ENCODE measurements around the gene NT5M. TPM values are rescaled to one million over a fixed set of nuclear protein-coding genes. Genes with fewer than 3 reads are reported as not detected.

NT5M gene
- total RNA-seq, 2 experiments from 2014 or later: 7.4 to 10.2 TPM

DNA sequence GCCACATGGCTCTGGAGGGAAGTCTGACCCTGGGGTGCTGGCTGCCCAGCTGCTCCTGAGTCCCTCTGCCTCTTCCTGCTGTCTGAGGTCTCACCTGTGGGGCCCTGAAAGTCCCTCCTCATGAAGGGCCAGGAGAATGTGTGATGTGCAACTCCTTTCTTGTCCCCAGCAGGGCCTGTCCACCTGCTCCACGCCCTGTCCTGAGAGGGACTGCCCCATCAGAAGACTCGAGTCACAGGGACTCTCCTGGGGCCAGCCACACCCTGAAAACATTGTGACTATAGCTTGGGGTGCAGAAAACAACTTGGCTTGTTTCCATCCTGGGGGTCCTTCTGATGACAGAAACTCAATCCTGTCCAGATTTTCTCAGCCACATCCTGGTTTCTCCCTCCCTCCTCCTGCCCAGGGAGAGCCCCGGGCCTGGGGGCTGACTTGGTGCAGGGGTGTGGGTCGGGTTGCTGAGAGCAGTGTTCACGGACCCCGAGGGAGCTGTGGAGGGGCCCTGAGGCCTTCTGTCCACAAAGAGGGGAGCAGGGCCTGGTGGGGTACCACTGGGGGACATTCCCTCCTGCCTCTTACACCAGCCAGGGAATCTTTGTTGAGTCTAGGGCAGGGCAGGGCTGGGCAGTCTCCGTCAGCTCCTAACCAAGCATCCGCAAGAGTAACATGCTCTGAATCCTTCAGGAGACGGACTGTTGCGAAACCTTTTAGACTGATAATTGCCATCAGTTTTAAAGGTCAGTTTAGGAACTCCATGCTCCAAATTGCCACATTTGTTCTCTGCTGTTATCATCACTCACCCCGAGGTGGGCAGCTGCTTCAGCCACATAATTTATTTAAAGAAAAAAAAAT, 45.9 kb downstream of the NT5M start:
- ATAC-seq (ENCODE audit: low read depth) (no peak), DNase-seq (peak; percentile 24)
- Mint-ChIP-seq H3K36me3 (no peaks in the 10 kb centered on the region), H3K9me3 (no peaks in the 10 kb centered on the region), H3K27me3 (no peaks in the 10 kb centered on the region), H3K4me1 (no peaks in the 10 kb centered on the region), H3K4me3 (no peak overlapping the region), H3K27ac (no peak overlapping the region)
- POLR2A ChIA-PET: no interaction called here

DNA sequence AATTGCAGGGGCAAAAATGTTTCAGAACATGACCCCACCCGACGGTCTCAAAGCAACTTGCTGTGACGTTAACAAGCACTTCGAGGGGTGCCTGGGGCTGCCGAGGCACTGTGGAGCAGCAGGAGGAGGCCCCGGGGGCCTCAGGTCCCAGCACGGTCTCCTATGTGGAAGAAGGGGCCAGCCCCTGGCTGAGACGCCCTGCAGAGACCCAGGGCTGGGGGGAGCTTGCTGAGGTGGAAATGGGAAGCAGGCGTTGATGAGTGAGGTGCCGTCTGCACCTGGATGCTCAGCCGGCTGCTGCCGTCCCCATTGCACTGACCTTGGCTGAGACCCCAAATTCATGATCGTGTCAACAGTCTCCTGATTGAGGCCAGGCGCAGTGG, 46.5 kb downstream of the NT5M start:
- ATAC-seq (ENCODE audit: low read depth) (no peak), DNase-seq (peak; percentile 20)
- Mint-ChIP-seq H3K9me3 (no peaks in the 10 kb centered on the region), H3K36me3 (no peaks in the 10 kb centered on the region), H3K4me3 (no peak overlapping the region), H3K27ac (no peak overlapping the region), H3K4me1 (peaks cover under 1% of the 10 kb centered on the region), H3K27me3 (no peaks in the 10 kb centered on the region)
- POLR2A ChIA-PET: no interaction called here

DNA sequence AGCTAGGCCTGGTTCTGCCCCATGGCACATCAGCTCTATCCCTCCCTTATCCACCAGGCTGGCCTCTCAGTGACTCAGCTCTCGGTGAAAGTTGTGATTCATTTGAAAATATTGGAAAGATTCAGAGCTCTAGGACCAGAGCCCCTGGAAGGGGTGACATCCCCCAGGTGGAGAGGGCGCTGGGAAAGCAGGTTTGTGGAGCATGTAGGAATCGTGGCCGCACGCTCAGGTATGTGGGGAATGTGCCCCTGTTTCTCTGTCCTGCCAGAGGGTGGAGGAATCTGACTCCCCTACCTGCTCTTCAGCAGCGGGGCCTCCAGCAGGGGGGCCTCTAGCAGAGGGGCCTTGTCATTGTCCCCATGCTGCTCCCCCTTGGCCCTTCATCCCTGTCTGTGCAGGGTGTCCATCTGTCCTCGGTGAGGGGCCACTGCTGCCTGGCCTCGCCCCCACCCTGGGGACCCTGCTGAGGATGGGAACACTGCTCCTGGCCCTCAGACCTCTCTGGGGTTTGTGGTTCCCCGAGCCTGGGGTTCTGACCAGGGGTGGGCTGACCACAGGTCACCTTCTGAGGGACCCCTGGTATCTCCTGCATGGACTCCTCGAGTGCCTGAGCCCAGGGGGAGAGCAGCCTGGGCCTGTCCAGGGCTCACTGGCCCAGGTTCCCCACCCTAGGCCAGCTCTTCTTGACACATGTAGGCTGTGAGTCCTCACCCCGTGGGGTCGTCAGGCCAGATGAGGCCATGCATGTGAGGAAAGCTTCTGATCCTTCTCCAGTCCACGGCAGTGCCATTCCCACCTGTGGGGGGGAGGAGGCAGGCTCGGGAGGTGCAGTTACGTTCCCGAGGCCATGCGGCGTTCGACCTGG, 47.5 kb downstream of the NT5M start:
- Mint-ChIP-seq H3K4me3 (no peak overlapping the region), H3K4me1 (peaks cover 2% of the 10 kb centered on the region), H3K27me3 (no peaks in the 10 kb centered on the region), H3K9me3 (no peaks in the 10 kb centered on the region), H3K27ac (no peak overlapping the region), H3K36me3 (no peaks in the 10 kb centered on the region)
- DNase-seq (peak; percentile 23), ATAC-seq (ENCODE audit: low read depth) (no peak)
- POLR2A ChIA-PET: no interaction called here

DNA sequence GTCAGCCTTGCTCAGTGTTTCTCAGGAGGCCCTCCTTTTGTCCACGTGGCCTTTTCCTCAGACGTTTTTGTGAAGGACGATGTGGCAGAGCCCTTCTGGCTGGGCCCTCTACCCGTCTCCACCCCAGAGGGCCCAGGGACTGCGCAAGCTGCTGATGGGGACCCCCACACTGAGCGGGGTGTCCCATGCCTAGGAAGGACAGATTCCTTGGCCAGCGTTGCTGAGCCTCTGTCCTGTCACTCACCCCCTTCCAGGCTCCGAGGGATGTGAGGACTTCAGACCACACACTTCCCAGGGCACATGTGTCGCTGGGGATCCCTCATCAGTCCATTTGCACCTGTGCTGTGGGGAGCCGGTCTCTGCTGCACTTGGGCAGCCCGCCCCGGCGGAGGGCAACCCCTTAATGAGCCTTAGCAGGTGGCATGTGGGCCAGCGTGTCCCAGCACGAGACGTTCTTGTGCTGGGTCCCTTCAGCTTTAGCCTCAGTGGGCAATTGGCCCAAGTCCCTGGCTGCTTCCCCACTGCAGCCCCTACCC, 48.3 kb downstream of the NT5M start:
- H3K9me3 Mint-ChIP-seq: no peaks in the 10 kb centered on the region
- H3K4me1 Mint-ChIP-seq: peaks cover 2% of the 10 kb centered on the region
- no peaks in the 10 kb centered on the region for H3K27me3 Mint-ChIP-seq
- no peaks in the 10 kb centered on the region for H3K36me3 Mint-ChIP-seq
- H3K4me3 Mint-ChIP-seq: no peak overlapping the region
- H3K27ac Mint-ChIP-seq: no peak overlapping the region
- no peak for ATAC-seq (ENCODE audit: low read depth)
- POLR2A ChIA-PET: no interaction called here
- DNase-seq: peak; percentile 23

DNA sequence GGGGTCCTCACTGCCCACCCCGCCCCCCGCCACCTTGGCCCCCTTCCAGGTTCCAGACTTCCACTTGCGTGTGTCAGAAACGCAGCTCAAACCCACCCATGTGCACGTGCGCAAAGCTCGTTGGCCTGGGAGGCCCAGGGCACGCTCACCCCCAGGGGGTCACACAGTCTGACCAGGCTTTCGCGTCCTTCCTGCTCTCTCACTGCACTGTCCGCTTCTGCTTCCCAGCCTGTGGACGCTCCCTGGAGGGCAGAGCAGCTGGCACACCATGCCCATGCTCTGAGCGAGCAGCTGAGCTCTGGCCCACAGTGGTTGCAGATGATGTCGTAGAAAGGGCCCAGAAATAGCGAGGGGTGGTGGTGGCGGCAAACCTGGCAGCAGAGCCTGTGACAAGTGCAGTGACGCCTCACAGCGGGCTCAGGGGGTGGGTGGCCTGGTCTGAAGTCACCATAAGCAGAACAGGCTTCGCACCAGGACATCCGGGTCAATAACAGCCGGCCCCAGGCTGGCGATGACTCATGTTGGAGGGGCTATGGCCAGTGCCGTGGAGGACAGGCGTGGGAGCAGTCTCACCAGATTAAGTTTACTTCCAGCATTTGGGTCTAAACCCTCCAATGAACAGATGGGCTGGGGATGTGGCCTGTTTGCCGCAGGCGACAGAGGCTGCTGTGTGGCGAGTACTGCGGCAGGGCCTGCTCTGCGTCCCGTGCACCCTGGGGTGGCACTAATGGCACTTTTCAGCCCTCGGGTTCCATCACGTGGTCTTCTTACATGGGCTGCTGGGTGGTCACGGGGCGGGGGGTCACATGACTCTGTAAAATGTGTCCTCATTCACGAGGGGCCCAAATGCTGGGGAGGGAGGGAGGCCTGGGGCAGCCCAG, 49.0 kb downstream of the NT5M start:
- H3K4me1 Mint-ChIP-seq: peaks cover 2% of the 10 kb centered on the region
- POLR2A ChIA-PET: no interaction called here

DNA sequence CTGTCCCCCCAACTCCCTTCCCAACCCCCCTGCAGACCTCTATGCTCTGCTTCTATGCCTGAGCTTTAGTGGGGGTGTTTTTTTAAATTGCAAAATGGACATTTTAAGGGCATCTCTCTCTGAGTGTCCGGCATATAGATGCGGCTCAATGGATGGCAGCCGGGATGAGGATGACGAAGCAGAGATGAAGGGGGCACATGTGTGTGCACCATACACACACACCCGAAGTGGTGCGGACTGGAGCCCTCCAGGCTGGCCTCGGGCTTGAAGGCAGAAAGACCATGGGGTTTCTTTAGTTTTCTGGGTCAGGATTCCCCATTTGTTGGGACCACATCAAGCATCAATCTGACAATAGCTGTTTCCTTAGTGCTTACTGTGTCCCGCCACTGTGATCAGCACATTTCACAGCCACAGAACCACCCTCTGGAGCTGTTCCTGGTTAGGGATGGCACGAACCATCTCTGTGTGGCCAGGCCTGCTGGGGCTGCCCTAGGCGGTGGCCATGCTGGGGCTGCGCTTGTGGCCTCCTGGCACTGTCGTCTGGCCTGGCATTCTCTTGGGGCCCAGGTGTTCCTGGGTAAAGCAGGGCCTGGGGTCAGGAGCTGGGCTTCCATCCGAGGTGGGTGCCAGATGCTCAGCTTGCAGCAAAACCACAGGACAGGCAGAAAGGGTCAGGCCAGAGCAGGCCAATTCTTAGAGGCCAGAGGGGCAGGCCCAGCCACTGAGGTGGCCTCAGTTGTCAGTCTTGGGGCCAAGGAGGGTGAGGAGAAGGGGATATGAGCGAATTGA, 49.9 kb downstream of the NT5M start:
- ATAC-seq (ENCODE audit: low read depth) (no peak), DNase-seq (no peak)
- no peak overlapping the region for H3K4me3 Mint-ChIP-seq
- H3K9me3 Mint-ChIP-seq: no peaks in the 10 kb centered on the region
- no peaks in the 10 kb centered on the region for H3K27me3 Mint-ChIP-seq
- POLR2A ChIA-PET: no interaction called here
- H3K4me1 Mint-ChIP-seq: peaks cover 2% of the 10 kb centered on the region
- no peak overlapping the region for H3K27ac Mint-ChIP-seq
- no peaks in the 10 kb centered on the region for H3K36me3 Mint-ChIP-seq

More for the DNA sequence above, 49.0 kb downstream of the NT5M start:
- Mint-ChIP-seq H3K27ac (no peak overlapping the region), H3K27me3 (no peaks in the 10 kb centered on the region), H3K9me3 (no peaks in the 10 kb centered on the region), H3K4me3 (no peak overlapping the region), H3K36me3 (no peaks in the 10 kb centered on the region)
- ATAC-seq (ENCODE audit: low read depth) (no peak), DNase-seq (no peak)

DNA sequence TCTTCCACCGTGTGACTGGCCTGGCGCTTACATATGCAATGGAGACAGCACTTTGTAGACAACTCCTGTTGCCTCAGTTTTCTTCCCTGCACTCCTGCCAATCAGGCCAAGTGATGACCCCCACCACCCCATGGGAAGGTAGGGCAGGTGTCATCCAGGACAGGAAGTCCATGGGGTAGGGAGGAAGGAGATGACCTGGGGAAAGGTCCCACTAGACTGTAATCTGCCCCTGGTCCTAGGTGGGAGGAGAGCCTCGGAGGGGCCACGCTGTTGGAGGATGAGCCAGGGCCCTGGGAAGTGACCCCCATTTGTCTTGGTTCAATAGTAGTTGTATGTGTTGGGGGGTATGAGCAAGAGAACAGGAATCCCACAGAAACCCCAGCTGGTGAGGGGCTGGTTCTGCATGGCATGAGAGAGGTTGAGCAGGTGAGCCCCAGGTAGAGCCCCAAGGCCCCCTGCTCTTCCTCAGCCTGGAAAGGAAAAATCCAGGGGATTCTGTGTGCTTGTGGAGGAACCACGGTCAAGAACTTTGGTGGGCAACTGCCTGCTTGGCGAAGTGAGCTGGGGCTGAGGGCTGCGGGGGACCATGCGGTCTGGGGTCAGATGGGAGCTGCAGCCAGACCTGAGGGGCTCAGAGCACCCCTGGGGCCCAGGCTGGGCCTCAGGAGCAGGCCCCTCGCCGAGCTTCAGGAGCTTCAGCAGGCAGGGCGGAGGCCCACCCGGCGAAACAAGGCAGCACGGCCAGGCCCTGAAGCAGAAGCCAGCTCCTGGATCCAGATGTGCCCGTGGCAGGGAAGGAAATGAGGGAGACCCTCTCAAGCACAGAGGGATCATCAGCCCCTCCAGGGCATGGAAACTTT, 50.7 kb downstream of the NT5M start:
- DNase-seq (no peak), ATAC-seq (ENCODE audit: low read depth) (no peak)
- no peaks in the 10 kb centered on the region for H3K36me3 Mint-ChIP-seq
- POLR2A ChIA-PET: no interaction called here
- H3K27me3 Mint-ChIP-seq: peaks cover 3% of the 10 kb centered on the region
- no peak overlapping the region for H3K27ac Mint-ChIP-seq
- no peak overlapping the region for H3K4me3 Mint-ChIP-seq
- H3K9me3 Mint-ChIP-seq: peaks cover 1% of the 10 kb centered on the region
- H3K4me1 Mint-ChIP-seq: peaks cover 2% of the 10 kb centered on the region

DNA sequence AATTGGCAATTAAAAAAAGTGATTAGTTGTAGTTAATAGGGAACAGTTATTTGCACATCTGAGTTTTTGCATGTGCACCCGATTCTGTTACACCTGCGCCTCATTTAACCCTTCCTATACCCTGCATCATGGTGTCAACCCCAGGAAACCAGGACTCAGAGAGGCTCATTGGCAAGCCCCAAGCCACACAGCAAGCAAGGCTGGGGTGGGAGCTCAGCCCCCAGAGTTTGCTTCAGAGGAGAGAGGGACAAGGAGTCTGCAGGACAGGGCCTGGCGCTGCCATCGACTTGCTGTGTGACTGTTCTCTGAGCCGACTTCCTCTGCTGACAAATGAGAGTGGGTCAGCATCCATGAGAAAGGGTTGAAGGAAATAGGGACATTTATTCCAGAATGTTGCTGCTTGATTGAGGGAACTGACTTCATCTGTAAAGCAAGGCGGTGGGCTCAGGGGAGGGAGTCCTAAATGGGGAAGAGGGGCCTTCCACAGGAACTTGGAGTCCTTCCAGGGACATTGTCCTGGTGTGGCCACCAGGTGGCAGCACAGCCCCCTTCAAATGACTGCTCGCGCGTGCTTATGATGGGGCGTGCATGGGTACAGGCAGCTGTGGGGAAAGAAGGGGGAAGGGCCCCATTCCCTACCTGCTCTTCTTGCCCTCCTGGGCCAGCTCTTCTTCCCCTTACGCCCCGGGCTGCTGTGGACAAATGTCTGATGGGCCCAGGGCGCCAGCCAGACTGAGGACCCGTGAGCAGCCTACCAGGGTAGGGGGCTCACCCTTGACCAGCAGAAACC, 51.6 kb downstream of the NT5M start:
- POLR2A ChIA-PET: no interaction called here
- H3K9me3 Mint-ChIP-seq: peaks cover 1% of the 10 kb centered on the region
- H3K4me3 Mint-ChIP-seq: no peak overlapping the region
- H3K27me3 Mint-ChIP-seq: peaks cover 10% of the 10 kb centered on the region
- DNase-seq (peak; percentile 85), ATAC-seq (ENCODE audit: low read depth) (peak; percentile 83)
- no peak overlapping the region for H3K27ac Mint-ChIP-seq
- H3K36me3 Mint-ChIP-seq: no peaks in the 10 kb centered on the region
- H3K4me1 Mint-ChIP-seq: peaks cover 2% of the 10 kb centered on the region

DNA sequence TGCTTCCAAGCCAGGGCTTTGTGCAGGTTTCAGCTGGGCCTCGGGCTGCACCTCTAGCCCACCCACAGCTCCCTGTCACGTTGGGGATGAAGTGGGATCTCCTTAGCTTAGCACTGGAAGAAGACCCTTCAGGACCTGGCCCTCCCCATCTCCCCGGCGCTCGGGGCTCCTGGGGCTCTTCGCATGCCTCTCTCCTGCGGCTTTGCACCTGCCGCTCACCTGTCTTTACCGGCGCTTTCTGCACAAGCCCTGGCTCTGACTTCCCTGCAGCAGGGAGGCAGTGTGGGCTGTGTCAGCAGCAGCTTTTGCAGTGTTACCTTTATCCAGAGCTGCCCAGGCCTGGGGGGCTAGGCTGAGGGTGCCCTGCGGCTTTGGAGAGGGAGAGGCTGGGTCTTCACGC, 52.3 kb downstream of the NT5M start:
- POLR2A ChIA-PET: no interaction called here
- no peaks in the 10 kb centered on the region for H3K36me3 Mint-ChIP-seq
- H3K9me3 Mint-ChIP-seq: peaks cover 1% of the 10 kb centered on the region
- peaks cover 2% of the 10 kb centered on the region for H3K4me1 Mint-ChIP-seq
- ATAC-seq (ENCODE audit: low read depth) (peak; percentile 8), DNase-seq (peak; percentile 35)
- H3K27me3 Mint-ChIP-seq: peaks cover 15% of the 10 kb centered on the region
- H3K27ac Mint-ChIP-seq: no peak overlapping the region
- no peak overlapping the region for H3K4me3 Mint-ChIP-seq

DNA sequence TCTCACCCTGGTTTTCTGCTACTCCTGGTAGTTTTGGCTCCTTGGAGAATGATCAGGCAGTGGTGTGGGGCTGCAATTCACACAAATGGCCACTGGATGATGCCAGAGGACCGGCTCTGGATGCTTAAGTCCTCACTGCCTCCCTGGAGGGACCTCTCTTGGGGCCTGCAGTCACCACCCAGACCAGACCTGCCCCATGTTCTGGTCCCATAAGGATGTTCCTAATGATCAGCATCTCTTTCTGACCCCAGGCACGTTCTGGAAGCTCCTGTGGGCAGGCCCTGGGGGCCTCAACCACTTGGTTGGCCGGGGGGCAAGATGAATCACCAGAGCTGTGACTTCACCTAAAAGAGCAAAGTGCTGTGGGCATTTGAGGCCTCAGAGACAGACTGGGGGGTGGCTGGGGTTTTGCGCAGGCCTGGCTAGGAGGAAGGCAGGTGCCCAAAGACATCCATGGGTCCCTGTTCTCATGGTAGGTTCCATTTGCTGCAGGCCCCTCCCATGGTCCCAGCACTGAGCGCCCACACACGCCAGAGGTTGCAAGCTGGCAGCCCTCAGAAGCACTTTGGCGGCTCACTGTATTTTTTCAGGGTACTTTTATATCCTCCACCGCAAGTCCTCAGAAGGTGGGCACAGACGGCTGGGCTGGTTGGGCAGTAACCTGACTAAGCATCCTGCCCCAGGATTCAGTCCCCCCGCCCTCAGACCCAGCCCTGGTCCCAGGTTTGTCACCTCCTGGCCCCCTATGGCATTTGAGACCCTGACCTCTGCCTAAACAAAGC, 53.2 kb downstream of the NT5M start:
- Mint-ChIP-seq H3K27ac (no peak overlapping the region), H3K4me1 (peaks cover 2% of the 10 kb centered on the region), H3K9me3 (peaks cover 1% of the 10 kb centered on the region), H3K27me3 (peaks cover 24% of the 10 kb centered on the region), H3K36me3 (no peaks in the 10 kb centered on the region), H3K4me3 (no peak overlapping the region)
- POLR2A ChIA-PET: no interaction called here
- peak; percentile 74 for DNase-seq
- ATAC-seq (ENCODE audit: low read depth): peak; percentile 70

DNA sequence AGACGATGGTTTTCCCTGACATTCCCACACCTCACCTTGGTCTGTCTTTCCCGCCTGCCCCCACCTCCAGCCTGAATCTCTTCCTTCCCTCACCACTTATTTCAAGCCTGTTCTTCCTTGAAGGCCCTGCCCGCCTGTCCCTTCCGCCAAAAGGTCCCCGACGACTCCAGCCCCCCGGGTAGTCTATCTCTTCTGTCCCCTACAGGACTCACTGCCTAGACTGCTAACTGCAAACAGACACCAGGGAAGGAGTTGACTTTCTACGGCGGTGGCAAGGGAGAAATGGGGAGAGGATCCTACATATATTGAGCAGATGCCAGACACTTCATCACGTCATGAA, 53.7 kb downstream of the NT5M start:
- no peaks in the 10 kb centered on the region for H3K36me3 Mint-ChIP-seq
- H3K4me1 Mint-ChIP-seq: peaks cover 2% of the 10 kb centered on the region
- peaks cover 24% of the 10 kb centered on the region for H3K27me3 Mint-ChIP-seq
- no peak overlapping the region for H3K4me3 Mint-ChIP-seq
- H3K9me3 Mint-ChIP-seq: peaks cover 1% of the 10 kb centered on the region
- ATAC-seq (ENCODE audit: low read depth) (no peak), DNase-seq (no peak)
- POLR2A ChIA-PET: no interaction called here
- H3K27ac Mint-ChIP-seq: no peak overlapping the region

All from activated naive CD8-positive, alpha-beta T cell treated with anti-CD3 and anti-CD28 coated beads, Interleukin-2, amount 10 ng/mL, durations not matched to agents 7 days and 5 days (primary cell).